Measurements from ENCODE around the gene EEIG1. TPM values are rescaled to one million over a fixed set of nuclear protein-coding genes. Genes with fewer than 3 reads are reported as not detected.

The EEIG1 gene
- total and polyA plus RNA-seq, 9 of the 15 experiments (the other 6 are each of a cell fraction or from before 2014, with no cell fraction given): 0.17 to 16.7 (median 3.6) TPM

DNA sequence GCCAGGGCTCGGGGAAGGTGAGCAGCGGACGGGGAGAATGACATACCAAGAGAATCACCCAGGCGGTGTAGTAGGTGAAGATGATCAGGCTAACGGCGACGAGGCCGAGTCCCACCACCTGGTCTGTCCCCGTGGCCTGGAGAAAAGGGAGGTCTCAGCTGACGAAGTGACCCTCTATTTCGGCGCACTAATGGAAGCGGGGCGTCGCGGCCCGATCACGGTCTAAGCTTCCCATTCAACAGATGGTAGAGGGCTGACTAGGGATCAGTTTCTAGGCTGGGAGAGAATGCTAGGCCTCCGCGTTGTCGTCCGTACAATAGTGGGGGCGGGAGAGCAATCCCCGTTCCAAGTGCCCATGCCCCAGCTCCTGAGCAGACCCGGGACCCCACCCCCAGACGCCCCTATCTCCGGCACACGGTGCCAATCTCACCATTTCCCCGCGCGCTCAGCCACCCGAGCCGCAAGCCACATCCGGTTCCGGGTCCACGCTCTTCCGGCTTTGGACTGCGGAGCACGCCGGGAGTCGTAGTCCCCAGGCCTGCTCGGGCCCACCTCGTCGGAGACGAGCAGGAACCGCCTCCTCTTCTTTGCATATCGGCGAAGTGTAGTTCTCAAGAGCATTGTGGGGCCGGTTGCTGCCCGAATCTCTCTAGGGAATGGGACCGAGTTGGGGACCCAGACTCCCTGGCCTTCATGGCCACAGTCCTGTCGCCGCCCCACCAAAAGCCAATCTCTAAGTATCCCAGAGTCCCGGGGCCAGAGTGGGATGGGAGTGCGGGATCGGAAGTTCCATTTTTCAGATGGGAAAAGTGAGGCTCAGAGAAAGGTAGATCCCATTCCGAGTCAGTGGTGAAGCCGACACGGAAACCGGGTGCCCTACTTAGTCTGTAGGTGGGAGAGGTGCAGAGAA, 43.1 kb downstream of the EEIG1 start, which contains the start of gene DPM2 (continued):
- TF ChIP-seq, protein P1, sequence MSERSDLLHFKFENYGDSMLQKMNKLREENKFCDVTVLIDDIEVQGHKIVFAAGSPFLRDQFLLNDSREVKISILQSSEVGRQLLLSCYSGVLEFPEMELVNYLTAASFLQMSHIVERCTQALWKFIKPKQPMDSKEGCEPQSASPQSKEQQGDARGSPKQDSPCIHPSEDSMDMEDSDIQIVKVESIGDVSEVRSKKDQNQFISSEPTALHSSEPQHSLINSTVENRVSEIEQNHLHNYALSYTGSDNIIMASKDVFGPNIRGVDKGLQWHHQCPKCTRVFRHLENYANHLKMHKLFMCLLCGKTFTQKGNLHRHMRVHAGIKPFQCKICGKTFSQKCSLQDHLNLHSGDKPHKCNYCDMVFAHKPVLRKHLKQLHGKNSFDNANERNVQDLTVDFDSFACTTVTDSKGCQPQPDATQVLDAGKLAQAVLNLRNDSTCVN (CRISPR knock-in tag; IDR thresholded peaks at IDR 0.05): no peak
- 0 out of 2 replicates have a peak, but pooled peaks have one; percentile 59 for TF ChIP-seq NR2C2 (CRISPR knock-in tag; IDR thresholded peaks at IDR 0.05)
- peak; percentile 95 for TF ChIP-seq NR2C2 (tag; IDR thresholded peaks at IDR 0.05)
- no peak for TF ChIP-seq YBX1 (IDR thresholded peaks at IDR 0.05)
- TF ChIP-seq PCBP2 (IDR thresholded peaks at IDR 0.05; ENCODE audit: low read depth, low read length, poor library complexity, severe bottlenecking): no peak
- 0 out of 2 replicates have a peak, but pooled peaks have one; percentile 27 for TF ChIP-seq L3MBTL2 (IDR thresholded peaks at IDR 0.05)
- TF ChIP-seq MECOM (CRISPR knock-in tag; IDR thresholded peaks at IDR 0.05): no peak
- no peak for TF ChIP-seq ZEB2 (IDR thresholded peaks at IDR 0.05)
- TF ChIP-seq ESRRB (CRISPR knock-in tag; IDR thresholded peaks at IDR 0.05; ENCODE audit: borderline replicate concordance): no peak
- TF ChIP-seq ZNF146 (CRISPR knock-in tag; IDR thresholded peaks at IDR 0.05; ENCODE audit: unreplicated experiment): no peak
- no peak for TF ChIP-seq KAT2B (IDR thresholded peaks at IDR 0.05; ENCODE audit: low read depth, low read length)
- no peak for TF ChIP-seq RBM14 (IDR thresholded peaks at IDR 0.05; ENCODE audit: borderline replicate concordance, insufficient read depth, low read depth, low read length)
- TF ChIP-seq, protein P2, sequence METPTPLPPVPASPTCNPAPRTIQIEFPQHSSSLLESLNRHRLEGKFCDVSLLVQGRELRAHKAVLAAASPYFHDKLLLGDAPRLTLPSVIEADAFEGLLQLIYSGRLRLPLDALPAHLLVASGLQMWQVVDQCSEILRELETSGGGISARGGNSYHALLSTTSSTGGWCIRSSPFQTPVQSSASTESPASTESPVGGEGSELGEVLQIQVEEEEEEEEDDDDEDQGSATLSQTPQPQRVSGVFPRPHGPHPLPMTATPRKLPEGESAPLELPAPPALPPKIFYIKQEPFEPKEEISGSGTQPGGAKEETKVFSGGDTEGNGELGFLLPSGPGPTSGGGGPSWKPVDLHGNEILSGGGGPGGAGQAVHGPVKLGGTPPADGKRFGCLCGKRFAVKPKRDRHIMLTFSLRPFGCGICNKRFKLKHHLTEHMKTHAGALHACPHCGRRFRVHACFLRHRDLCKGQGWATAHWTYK (CRISPR knock-in tag; IDR thresholded peaks at IDR 0.05): no peak
- no peak for TF ChIP-seq MYBL2 (IDR thresholded peaks at IDR 0.05; ENCODE audit: low read depth)
- no peak for TF ChIP-seq MYBL2 (CRISPR knock-in tag; IDR thresholded peaks at IDR 0.05; ENCODE audit: borderline replicate concordance)
- no peak for TF ChIP-seq RAD21 (CRISPR knock-in tag; conservative IDR thresholded peaks at IDR 0.05 in 1 of 2, IDR thresholded peaks at IDR 0.05 in 1 of 2)
- no peak for TF ChIP-seq ZNF239 (CRISPR knock-in tag; IDR thresholded peaks at IDR 0.05)
- 0 out of 2 replicates have a peak, but pooled peaks have one; percentile 22 for TF ChIP-seq NCOA1 (IDR thresholded peaks at IDR 0.05; ENCODE audit: low read depth)
- no peak; the same call in 1 of the 2 replicates for TF ChIP-seq NR1H2 (CRISPR knock-in tag; IDR thresholded peaks at IDR 0.05)
- TF ChIP-seq ZNF274 (IDR thresholded peaks at IDR 0.05; ENCODE audit: borderline replicate concordance, low read depth, low read length): no peak
- no peak for TF ChIP-seq ZNF253 (CRISPR knock-in tag; conservative IDR thresholded peaks at IDR 0.05)
- no peak for TF ChIP-seq ZNF76 (CRISPR knock-in tag; IDR thresholded peaks at IDR 0.05; ENCODE audit: borderline replicate concordance)
- TF ChIP-seq TAF15 (IDR thresholded peaks at IDR 0.05; ENCODE audit: low read depth, low read length): no peak
- no peak for TF ChIP-seq KLF10 (CRISPR knock-in tag; IDR thresholded peaks at IDR 0.05)
- TF ChIP-seq ZNF41 (CRISPR knock-in tag; conservative IDR thresholded peaks at IDR 0.05): no peak
- TF ChIP-seq HDAC1 (IDR thresholded peaks at IDR 0.05): peak in 1 of 2 experiments; percentile 70; a peak in 2 of 4 replicates
- TF ChIP-seq KDM4B (IDR thresholded peaks at IDR 0.05; ENCODE audit: borderline replicate concordance in 2 of 2, low read depth in 1 of 2): peak in 1 of 2 experiments; percentile 97; a peak in 2 of 4 replicates
- TF ChIP-seq RBM39 (optimal IDR thresholded peaks at IDR 0.05; ENCODE audit: low read depth, low read length): no peak

Measured in K562 (cell line).